Spleen (tissue), 7 donors: ENCODE data around the gene CELSR3.

Experiments used
- CTCF ChIP-seq, 11 experiments: fragments of 200-600 bp in 7 of 11; fragments of 450-650 bp in 4 of 11; sonication (generic) in 4 of 11; IDR thresholded peaks in 8 of 11; conservative IDR thresholded peaks in 3 of 11; 1 replicate in 7 of 11; 2 replicates in 4 of 11; pipeline versions ENCODE4 v1.4.0 to v1.8.0; 2016 to 2021; ENCODE audit warnings: antibody characterized with exemption in 11 of 11, inconsistent platforms in 4 of 11, mild to moderate bottlenecking in 1 of 11
- POLR2A ChIP-seq, 3 donors: fragments of 450-650 bp; IDR thresholded peaks; one replicate each; pipeline ENCODE4 v1.5.1; 2017; ENCODE audit warnings: antibody characterized with exemption in 3 of 3, mild to moderate bottlenecking in 1 of 3
- donor health status: DM: no; HTN: no; CAD: no; lungs with moderate emphysema.
- donor health status: DM: no; HTN: no; CAD: no.
- donor health status: DM: no; HTN: no; CAD: no.

DNA sequence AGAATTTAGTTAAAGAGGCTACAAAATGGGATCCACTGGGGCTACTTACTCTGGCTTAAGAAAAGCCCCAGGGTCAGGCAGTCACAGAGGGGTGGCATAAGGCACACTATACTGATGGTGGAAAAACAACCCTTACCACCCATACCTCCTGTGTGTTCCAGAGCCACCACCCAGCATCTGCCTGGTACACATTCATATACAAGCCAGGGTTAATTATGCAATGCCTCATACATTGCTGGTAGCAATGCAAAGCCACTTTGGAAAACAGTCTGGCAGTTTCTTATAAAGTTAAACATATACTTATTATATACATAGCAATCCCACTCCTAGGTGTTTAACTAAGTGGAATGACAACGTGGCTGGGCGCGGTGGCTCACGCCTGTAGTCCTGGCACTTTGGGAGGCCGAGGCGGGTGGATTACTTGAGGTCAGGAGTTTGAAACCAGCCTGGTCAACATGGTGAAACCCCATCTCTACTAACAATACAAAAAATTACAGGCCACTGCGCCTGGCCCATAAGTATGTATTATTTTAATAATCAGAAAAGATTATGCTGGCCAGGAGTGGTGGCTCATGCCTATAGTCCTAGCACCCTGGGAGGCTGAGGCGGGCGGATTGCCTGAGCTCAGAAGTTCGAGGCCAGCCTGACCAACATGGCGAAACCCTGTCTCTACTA is 38.2 kb upstream of the CELSR3 start:
- TF ChIP-seq CTCF (IDR thresholded peaks at IDR 0.05 in 8 of 11, conservative IDR thresholded peaks at IDR 0.05 in 3 of 11) (no peak), POLR2A (IDR thresholded peaks at IDR 0.05) (no peak)
